Stomach (tissue), 4 donors: Measurements from ENCODE around the gene SERPINE1.

Source experiments
- EP300 ChIP-seq: sonication (generic); formaldehyde crosslinking; IDR thresholded peaks from one replicate; pipeline ENCODE4 v1.6.1; 2017; ENCODE audit warnings: antibody characterized with exemption
- POLR2A ChIP-seq, 4 donors: fragments of 450-650 bp; IDR thresholded peaks; one replicate each; pipeline ENCODE4 v1.6.1; 2016; ENCODE audit warnings: antibody characterized with exemption in 4 of 4, control low read depth in 2 of 4, mild to moderate bottlenecking in 1 of 4, moderate library complexity in 1 of 4
- POLR2AphosphoS5 ChIP-seq, 3 donors: sonication (generic); formaldehyde crosslinking; IDR thresholded peaks; one replicate each; pipeline ENCODE4 v1.6.1; 2016; ENCODE audit warnings: antibody characterized with exemption in 3 of 3
- TF ChIP-seq, protein P1 (sequence below), 7 experiments: fragments of 450-650 bp in 4 of 7; fragments of 200-600 bp in 3 of 7; sonication (generic) in 3 of 7; IDR thresholded peaks; one replicate each; pipeline ENCODE4 v1.5.1; 2016 to 2019; ENCODE audit warnings: antibody characterized with exemption in 7 of 7, control low read depth in 2 of 7, mild to moderate bottlenecking in 1 of 7

DNA sequence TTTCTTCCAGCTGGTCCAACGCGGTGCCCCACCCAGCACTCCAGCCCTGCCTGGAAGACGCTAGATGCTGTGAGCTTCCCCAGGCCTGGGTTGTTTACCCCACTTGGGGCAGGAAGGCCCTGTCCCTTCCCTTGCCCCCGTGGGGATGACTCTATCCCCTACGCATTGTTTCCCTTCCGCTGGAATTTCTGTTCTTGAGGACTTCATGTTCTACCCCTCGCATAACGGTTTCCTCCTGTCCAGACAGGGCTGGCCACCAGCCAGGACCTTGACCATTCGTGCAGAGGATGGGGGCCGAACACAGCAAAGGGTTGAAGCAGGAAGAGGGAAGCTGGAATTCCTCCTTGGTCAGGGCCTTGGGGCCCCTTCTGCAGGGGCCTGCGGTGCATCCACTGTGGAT, 14.7 kb upstream of the SERPINE1 start:
- TF ChIP-seq, protein P1, sequence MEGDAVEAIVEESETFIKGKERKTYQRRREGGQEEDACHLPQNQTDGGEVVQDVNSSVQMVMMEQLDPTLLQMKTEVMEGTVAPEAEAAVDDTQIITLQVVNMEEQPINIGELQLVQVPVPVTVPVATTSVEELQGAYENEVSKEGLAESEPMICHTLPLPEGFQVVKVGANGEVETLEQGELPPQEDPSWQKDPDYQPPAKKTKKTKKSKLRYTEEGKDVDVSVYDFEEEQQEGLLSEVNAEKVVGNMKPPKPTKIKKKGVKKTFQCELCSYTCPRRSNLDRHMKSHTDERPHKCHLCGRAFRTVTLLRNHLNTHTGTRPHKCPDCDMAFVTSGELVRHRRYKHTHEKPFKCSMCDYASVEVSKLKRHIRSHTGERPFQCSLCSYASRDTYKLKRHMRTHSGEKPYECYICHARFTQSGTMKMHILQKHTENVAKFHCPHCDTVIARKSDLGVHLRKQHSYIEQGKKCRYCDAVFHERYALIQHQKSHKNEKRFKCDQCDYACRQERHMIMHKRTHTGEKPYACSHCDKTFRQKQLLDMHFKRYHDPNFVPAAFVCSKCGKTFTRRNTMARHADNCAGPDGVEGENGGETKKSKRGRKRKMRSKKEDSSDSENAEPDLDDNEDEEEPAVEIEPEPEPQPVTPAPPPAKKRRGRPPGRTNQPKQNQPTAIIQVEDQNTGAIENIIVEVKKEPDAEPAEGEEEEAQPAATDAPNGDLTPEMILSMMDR (IDR thresholded peaks at IDR 0.05), result no peak
- TF ChIP-seq POLR2A (IDR thresholded peaks at IDR 0.05), result no peak
- peak; percentile 44 to 62 (median 50) for TF ChIP-seq POLR2AphosphoS5 (IDR thresholded peaks at IDR 0.05)
- TF ChIP-seq EP300, result no peak
